Spleen (tissue), 11 donors: ENCODE results near the gene GTF3C5. TPM values are rescaled to one million over a fixed set of nuclear protein-coding genes. Genes with fewer than 3 reads are reported as not detected.
A peak's percentile ranks its signal among the peaks of the same experiment; 100 is the strongest.

ENCODE experiments used
- DNase-seq: peaks from one replicate; pipeline ENCODE4 v3.0.0-alpha.2; 2020
- H3K27ac ChIP-seq, 8 donors: fragments of 200-600 bp; sonication (generic) in 7 of 8; 1 replicate in 4 of 8; 2 replicates in 4 of 8; pipeline versions ENCODE4 v1.5.0 to v1.8.0; 2016 to 2021; ENCODE audit warnings: inconsistent platforms in 4 of 8, mild to moderate bottlenecking in 4 of 8, moderate library complexity in 1 of 8
- H3K27me3 ChIP-seq, 7 donors: fragments of 200-600 bp; sonication (generic) in 6 of 7; replicated peaks in 1 of 7; 1 replicate in 4 of 7; 2 replicates in 3 of 7; pipeline versions ENCODE4 v1.5.0 to v1.8.0; 2016 to 2021; ENCODE audit warnings: inconsistent platforms in 3 of 7, mild to moderate bottlenecking in 1 of 7
- H3K36me3 ChIP-seq, 6 donors: fragments of 200-600 bp; sonication (generic) in 5 of 6; 1 replicate in 4 of 6; 2 replicates in 2 of 6; pipeline versions ENCODE4 v1.5.0 to v1.8.0; 2016 to 2021; ENCODE audit warnings: inconsistent platforms in 2 of 6
- H3K4me1 ChIP-seq, 6 donors: fragments of 200-600 bp; sonication (generic) in 5 of 6; 1 replicate in 3 of 6; 2 replicates in 3 of 6; pipeline versions ENCODE4 v1.5.0 to v1.8.0; 2016 to 2021; ENCODE audit warnings: inconsistent platforms in 3 of 6
- H3K4me3 ChIP-seq, 8 donors: fragments of 200-600 bp; sonication (generic) in 7 of 8; 1 replicate in 4 of 8; 2 replicates in 4 of 8; pipeline versions ENCODE4 v1.5.0 to v1.8.0; 2016 to 2021; ENCODE audit warnings: inconsistent platforms in 4 of 8, mild to moderate bottlenecking in 4 of 8, moderate library complexity in 2 of 8
- H3K9me3 ChIP-seq, 8 donors: fragments of 200-600 bp; sonication (generic) in 7 of 8; 1 replicate in 4 of 8; 2 replicates in 4 of 8; pipeline versions ENCODE4 v1.5.0 to v1.8.0; 2016 to 2021; ENCODE audit warnings: inconsistent platforms in 4 of 8
- CTCF ChIP-seq, 11 experiments: fragments of 200-600 bp in 7 of 11; fragments of 450-650 bp in 4 of 11; sonication (generic) in 4 of 11; IDR thresholded peaks in 8 of 11; conservative IDR thresholded peaks in 3 of 11; 1 replicate in 7 of 11; 2 replicates in 4 of 11; pipeline versions ENCODE4 v1.4.0 to v1.8.0; 2016 to 2021; ENCODE audit warnings: antibody characterized with exemption in 11 of 11, inconsistent platforms in 4 of 11, mild to moderate bottlenecking in 1 of 11
- POLR2A ChIP-seq, 3 donors: fragments of 450-650 bp; IDR thresholded peaks; one replicate each; pipeline ENCODE4 v1.5.1; 2017; ENCODE audit warnings: antibody characterized with exemption in 3 of 3, mild to moderate bottlenecking in 1 of 3
- POLR2AphosphoS5 ChIP-seq, 3 donors: sonication (generic); formaldehyde crosslinking; IDR thresholded peaks; one replicate each; pipeline ENCODE4 v1.5.1; 2017; ENCODE audit warnings: antibody characterized with exemption in 3 of 3
- WGBS, 5 donors: extraction: QIAGEN DNeasy Blood & Tissue Kit in 3 of 5; methylation state at CpG; one replicate each; pipeline versions ENCODE4 v1.1.5 to v1.1.7; 2013 to 2018; 5-methylcytosine and 5-hydroxymethylcytosine counted together
- intact Hi-C: fragments of 100-400 bp; cut with DNase I; formaldehyde crosslinking; loops from one replicate; pipeline ENCODE4 v1.15.0; 2023; ENCODE audit warnings: low total_unique reads
- polyA plus RNA-seq, 3 donors: library from polyadenylated mRNA; stranded (reverse); fragments of 200-250 nt; gene quantifications; one replicate each; pipeline ENCODE4 v1.2.1, GENCODE V29; 2013
- total RNA-seq, 7 donors: library from RNA; depleted of rRNA in 3 of 7; stranded (reverse); fragments of >200 nt in 3 of 7; fragmentation: NEBNext Ultra II Directional in 4 of 7; extraction: Animal tissue kit (Norgen Biotek cat#: 25700) in 4 of 7; gene quantifications; one replicate each; pipeline versions ENCODE4 v1.1.0 to v1.2.1, GENCODE V29; 2016 to 2021
- donor health status: healthy with polysubstance abuse.
- donor health status: DM: no; HTN: no; CAD: no; lungs with moderate emphysema.
- donor health status: DM: no; HTN: no; CAD: no.
- donor health status: Bipolar disorder and iron deficiency.
- donor health status: healthy.
- donor health status: DM: no; HTN: no; CAD: no.
- donor health status: DM: yes; HTN: yes; CAD: no.

The GTF3C5 gene
- total and polyA plus RNA-seq, 10 donors = 34.9 to 64.4 (median 47.5) TPM

GRCh38 chr9:133100506-133101355 is 69.9 kb downstream of the GTF3C5 start:
- H3K27me3 ChIP-seq = no peaks in the 10 kb centered on the region
- no peak for TF ChIP-seq POLR2AphosphoS5 (IDR thresholded peaks at IDR 0.05)
- no peak for TF ChIP-seq POLR2A (IDR thresholded peaks at IDR 0.05)
- TF ChIP-seq CTCF (IDR thresholded peaks at IDR 0.05 in 8 of 11, conservative IDR thresholded peaks at IDR 0.05 in 3 of 11) = no peak
- H3K27ac ChIP-seq = no peak overlapping the region
- peaks cover 0 to 16% (median 6%) of the 10 kb centered on the region in 6 donors for H3K4me1 ChIP-seq
- 85 to 96% (median 92%) methylated on average over 9 to 13 of the region's 13 CpGs for WGBS, 5 donors
- peaks cover 0 to 17% (median 13%) of the 10 kb centered on the region in 8 donors for H3K9me3 ChIP-seq
- no peak overlapping the region for H3K4me3 ChIP-seq
- intact Hi-C loops = no loop called here
- peaks cover 12 to 94% (median 85%) of the 10 kb centered on the region in 6 donors for H3K36me3 ChIP-seq
- peak; percentile 54 for DNase-seq

GRCh38 chr9:133101356-133102189 is 70.8 kb downstream of the GTF3C5 start:
- Histone ChIP-seq H3K27me3 (no peaks in the 10 kb centered on the region), H3K36me3 (peaks cover 18 to 99% (median 93%) of the 10 kb centered on the region in 6 donors), H3K27ac (no peak overlapping the region), H3K9me3 (peaks cover 0 to 8% (median 5%) of the 10 kb centered on the region in 8 donors), H3K4me1 (peaks cover 0 to 16% (median 6%) of the 10 kb centered on the region in 6 donors), H3K4me3 (no peak overlapping the region)
- TF ChIP-seq POLR2A (IDR thresholded peaks at IDR 0.05) (no peak), CTCF (IDR thresholded peaks at IDR 0.05 in 8 of 11, conservative IDR thresholded peaks at IDR 0.05 in 3 of 11) (no peak), POLR2AphosphoS5 (IDR thresholded peaks at IDR 0.05) (peak in 1 of 3 donors; percentile 36)
- DNase-seq = peak; percentile 74
- intact Hi-C loops = loop anchor here (2.0 kb wide), 1 partner anchor 43 kb away; no protein-coding TSS in a partner anchor
- 94 to 98% (median 96%) methylated on average over 29 to 32 of the region's 32 CpGs for WGBS, 5 donors

GRCh38 chr9:133102190-133103021 is 71.6 kb downstream of the GTF3C5 start:
- H3K27me3 ChIP-seq = no peaks in the 10 kb centered on the region
- peaks cover 0 to under 1% (median 0%) of the 10 kb centered on the region in 8 donors for H3K9me3 ChIP-seq
- peak; percentile 77 for DNase-seq
- H3K36me3 ChIP-seq = peaks cover 18 to 99% (median 95%) of the 10 kb centered on the region in 6 donors
- H3K27ac ChIP-seq = no peak overlapping the region
- peak in 1 of 3 donors; percentile 0 for TF ChIP-seq POLR2AphosphoS5 (IDR thresholded peaks at IDR 0.05)
- TF ChIP-seq POLR2A (IDR thresholded peaks at IDR 0.05) = no peak
- no peak for TF ChIP-seq CTCF (IDR thresholded peaks at IDR 0.05 in 8 of 11, conservative IDR thresholded peaks at IDR 0.05 in 3 of 11)
- H3K4me3 ChIP-seq = no peak overlapping the region
- intact Hi-C loops = loop anchor here (2.0 kb wide), 1 partner anchor 42 kb away; no protein-coding TSS in a partner anchor
- WGBS, 5 donors = 91 to 96% (median 95%) methylated on average over 15 to 21 of the region's 21 CpGs
- H3K4me1 ChIP-seq = peaks cover 0 to 16% (median 6%) of the 10 kb centered on the region in 6 donors
